Fibroblast of villous mesenchyme (primary cell): Measurements from ENCODE around the gene GPANK1. TPM values are rescaled to one million over a fixed set of nuclear protein-coding genes. Genes with fewer than 3 reads are reported as not detected.

Experiments
- DNase-seq: peaks from one replicate; pipeline ENCODE4 v3.0.0-alpha.2; 2010; ENCODE audit warnings: low read depth
- H3K4me3 ChIP-seq: 2 replicates; pipeline ENCODE4 v1.5.1; 2011; ENCODE audit warnings: low read depth, mild to moderate bottlenecking, low read length
- total RNA-seq: library from RNA; depleted of rRNA; stranded (reverse); fragments of >200 nt; gene quantifications from 2 replicates; pipeline ENCODE4 v1.2.3, GENCODE V29; 2012
- TF ChIP-seq, protein P1 (sequence below): IDR thresholded peaks from 2 replicates; pipeline ENCODE4 v1.5.1; 2012; ENCODE audit warnings: low read depth, mild to moderate bottlenecking, low read length; ENCODE audit not compliant: insufficient read depth

Gene GPANK1
- total RNA-seq, 1 donor = 20.7 TPM

GRCh38 chr6:31633447-31633846 is 31.4 kb downstream of the GPANK1 start:
- no peak for DNase-seq
- H3K4me3 ChIP-seq = no peak overlapping the region
- TF ChIP-seq, protein P1, sequence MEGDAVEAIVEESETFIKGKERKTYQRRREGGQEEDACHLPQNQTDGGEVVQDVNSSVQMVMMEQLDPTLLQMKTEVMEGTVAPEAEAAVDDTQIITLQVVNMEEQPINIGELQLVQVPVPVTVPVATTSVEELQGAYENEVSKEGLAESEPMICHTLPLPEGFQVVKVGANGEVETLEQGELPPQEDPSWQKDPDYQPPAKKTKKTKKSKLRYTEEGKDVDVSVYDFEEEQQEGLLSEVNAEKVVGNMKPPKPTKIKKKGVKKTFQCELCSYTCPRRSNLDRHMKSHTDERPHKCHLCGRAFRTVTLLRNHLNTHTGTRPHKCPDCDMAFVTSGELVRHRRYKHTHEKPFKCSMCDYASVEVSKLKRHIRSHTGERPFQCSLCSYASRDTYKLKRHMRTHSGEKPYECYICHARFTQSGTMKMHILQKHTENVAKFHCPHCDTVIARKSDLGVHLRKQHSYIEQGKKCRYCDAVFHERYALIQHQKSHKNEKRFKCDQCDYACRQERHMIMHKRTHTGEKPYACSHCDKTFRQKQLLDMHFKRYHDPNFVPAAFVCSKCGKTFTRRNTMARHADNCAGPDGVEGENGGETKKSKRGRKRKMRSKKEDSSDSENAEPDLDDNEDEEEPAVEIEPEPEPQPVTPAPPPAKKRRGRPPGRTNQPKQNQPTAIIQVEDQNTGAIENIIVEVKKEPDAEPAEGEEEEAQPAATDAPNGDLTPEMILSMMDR = no peak

GRCh38 chr6:31632279-31632946 is 32.4 kb downstream of the GPANK1 start:
- TF ChIP-seq, protein P1 = no peak
- no peak for DNase-seq
- no peak overlapping the region for H3K4me3 ChIP-seq

DNA sequence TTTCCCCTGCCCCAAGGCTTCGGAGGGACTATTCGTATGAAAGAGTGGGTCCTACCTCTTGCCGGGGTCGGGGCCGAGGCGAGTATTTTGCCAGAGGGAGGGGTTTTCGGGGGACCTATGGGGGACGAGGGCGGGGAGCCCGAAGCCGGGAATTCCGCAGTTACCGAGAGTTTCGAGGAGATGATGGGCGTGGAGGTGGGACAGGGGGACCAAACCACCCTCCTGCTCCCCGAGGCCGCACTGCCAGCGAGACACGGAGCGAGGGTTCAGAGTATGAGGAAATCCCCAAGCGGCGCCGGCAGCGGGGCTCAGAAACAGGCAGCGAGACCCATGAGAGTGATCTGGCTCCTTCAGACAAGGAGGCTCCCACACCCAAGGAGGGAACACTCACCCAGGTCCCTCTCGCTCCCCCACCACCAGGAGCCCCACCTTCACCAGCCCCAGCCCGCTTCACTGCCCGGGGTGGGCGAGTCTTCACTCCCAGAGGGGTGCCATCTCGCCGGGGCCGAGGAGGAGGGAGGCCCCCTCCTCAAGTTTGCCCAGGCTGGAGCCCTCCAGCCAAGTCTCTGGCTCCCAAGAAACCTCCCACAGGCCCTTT is 33.0 kb downstream of the GPANK1 start:
- TF ChIP-seq, protein P1 = no peak
- H3K4me3 ChIP-seq = no peak overlapping the region

DNA sequence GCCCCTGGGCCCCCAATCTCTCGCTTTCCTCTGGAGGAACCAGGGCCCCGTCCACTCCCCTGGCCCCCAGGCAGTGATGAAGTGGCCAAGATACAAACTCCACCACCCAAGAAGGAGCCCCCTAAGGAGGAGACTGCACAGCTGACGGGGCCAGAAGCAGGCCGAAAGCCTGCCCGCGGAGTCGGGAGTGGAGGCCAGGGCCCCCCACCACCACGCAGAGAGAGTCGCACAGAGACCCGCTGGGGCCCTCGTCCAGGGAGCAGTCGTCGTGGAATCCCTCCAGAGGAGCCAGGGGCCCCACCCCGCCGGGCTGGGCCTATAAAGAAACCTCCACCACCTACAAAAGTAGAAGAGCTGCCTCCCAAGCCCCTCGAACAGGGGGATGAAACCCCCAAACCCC is 33.6 kb downstream of the GPANK1 start:
- DNase-seq = no peak
- TF ChIP-seq, protein P1 = no peak
- H3K4me3 ChIP-seq = no peak overlapping the region

More for the DNA sequence above, 33.0 kb downstream of the GPANK1 start:
- DNase-seq = no peak

DNA sequence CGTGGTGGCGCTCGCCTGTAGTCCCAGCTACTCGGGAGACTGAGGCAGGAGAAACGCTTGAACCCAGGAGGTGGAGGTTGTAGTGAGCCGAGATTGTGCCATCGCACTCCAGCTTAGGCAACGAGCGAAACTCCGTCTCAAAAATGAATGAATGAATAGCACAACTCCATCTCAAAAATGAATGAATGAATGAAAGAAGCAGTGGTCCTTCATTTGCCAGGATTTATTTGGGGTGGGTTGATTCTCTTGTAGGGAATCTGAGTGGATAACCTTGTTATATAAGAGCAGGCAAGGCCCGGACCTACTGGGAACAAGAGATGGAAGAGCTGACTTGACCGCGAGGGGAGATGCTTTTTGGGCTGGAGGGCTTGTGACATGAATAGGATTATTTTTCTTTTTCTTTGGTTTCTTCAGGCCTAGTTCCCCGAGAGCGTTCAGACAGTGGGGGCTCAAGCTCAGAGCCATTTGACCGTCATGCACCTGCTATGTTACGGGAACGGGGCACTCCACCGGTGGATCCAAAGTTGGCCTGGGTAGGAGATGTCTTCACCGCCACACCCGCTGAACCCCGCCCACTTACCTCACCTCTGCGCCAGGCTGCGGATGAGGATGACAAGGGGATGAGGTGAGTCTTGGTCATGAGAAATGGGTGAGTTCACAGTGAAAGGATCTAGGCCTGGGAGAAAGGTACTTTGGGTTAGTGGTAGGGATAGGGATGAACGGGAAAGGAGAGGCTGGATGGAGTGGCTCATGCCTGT is 34.4 kb downstream of the GPANK1 start:
- no peak overlapping the region for H3K4me3 ChIP-seq
- DNase-seq = no peak
- TF ChIP-seq, protein P1 = no peak

DNA sequence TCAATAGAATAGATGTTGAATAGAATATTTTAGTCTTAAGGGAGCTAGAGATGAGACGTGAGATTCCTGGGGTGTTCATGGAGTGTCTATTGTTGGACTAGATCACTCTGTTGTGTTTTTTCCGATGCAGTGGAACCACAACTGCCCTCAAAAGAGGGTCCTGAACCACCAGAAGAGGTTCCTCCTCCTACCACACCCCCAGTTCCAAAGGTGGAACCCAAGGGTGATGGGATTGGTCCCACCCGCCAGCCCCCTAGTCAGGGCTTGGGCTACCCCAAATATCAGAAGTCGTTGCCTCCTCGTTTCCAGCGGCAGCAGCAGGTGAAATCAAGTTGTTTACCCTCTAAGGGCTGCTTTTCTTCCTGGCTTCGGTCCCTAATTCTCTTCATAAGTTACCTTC is 35.8 kb downstream of the GPANK1 start:
- no peak overlapping the region for H3K4me3 ChIP-seq
- no peak for DNase-seq
- TF ChIP-seq, protein P1 = no peak
